ENCODE results near the gene TPTE. TPM values are rescaled to one million over a fixed set of nuclear protein-coding genes. Genes with fewer than 3 reads are reported as not detected.
"Not testable (repeated sequence)": the region's sequence is repeated elsewhere in the genome, so short reads cannot be mapped to it uniquely, and the experiment has no call there.

Gene TPTE
- total and polyA plus RNA-seq, 9 donors = 0.16 TPM; not detected in 8

- Histone ChIP-seq H3K9me3 (no peaks in the 10 kb centered on the region), H3K27me3 (no peaks in the 10 kb centered on the region), H3K27ac (no peak overlapping the region), H3K36me3 (no peaks in the 10 kb centered on the region), H3K4me1 (ENCODE audit: insufficient read depth) (no peaks in the 10 kb centered on the region), H3K4me3 (no peak overlapping the region)
- TF ChIP-seq EP300 (IDR thresholded peaks at IDR 0.05) (no peak), CTCF (IDR thresholded peaks at IDR 0.05) (no peak), POLR2A (IDR thresholded peaks at IDR 0.05) (no peak)
- 49 to 60% (median 56%) methylated on average over 4 of the region's 4 CpGs for WGBS, 3 donors
- DNase-seq = no peak
- intact Hi-C loops (cut with DNase I) = no loop called here
Observed at GRCh38 chr21:10639123-10639522, 117.7 kb downstream of the TPTE start.

- intact Hi-C loops (cut with DNase I) = loop anchor here in 1 of 4 donors (10.0 kb wide), 1 partner anchor 65 kb away; no protein-coding TSS in a partner anchor
- H3K36me3 ChIP-seq; H3K4me1 ChIP-seq (ENCODE audit: insufficient read depth); H3K9me3 ChIP-seq; H3K27me3 ChIP-seq; DNase-seq; H3K27ac ChIP-seq; H3K4me3 ChIP-seq: not testable (repeated sequence)
Observed at GRCh38 chr21:10639746-10640145, 118.4 kb downstream of the TPTE start.

GRCh38 chr21:10640446-10640845 lies 119.1 kb downstream of the TPTE start:
- Histone ChIP-seq H3K27ac (no peak overlapping the region), H3K9me3 (no peaks in the 10 kb centered on the region), H3K36me3 (no peaks in the 10 kb centered on the region), H3K4me3 (no peak overlapping the region), H3K27me3 (no peaks in the 10 kb centered on the region), H3K4me1 (ENCODE audit: insufficient read depth) (no peaks in the 10 kb centered on the region)
- no peak for TF ChIP-seq EP300 (IDR thresholded peaks at IDR 0.05)
- WGBS, 3 donors = 26 to 37% (median 30%) methylated on average over 4 of the region's 4 CpGs
- no peak for DNase-seq
- intact Hi-C loops (cut with DNase I) = loop anchor here in 1 of 4 donors (10.0 kb wide), 1 partner anchor 64 kb away; no protein-coding TSS in a partner anchor

GRCh38 chr21:10641107-10641506 lies 119.7 kb downstream of the TPTE start:
- intact Hi-C loops (cut with DNase I) = loop anchor here in 1 of 4 donors (10.0 kb wide), 1 partner anchor 64 kb away; no protein-coding TSS in a partner anchor
- no peak overlapping the region for H3K4me3 ChIP-seq
- H3K27me3 ChIP-seq = no peaks in the 10 kb centered on the region
- no peaks in the 10 kb centered on the region for H3K36me3 ChIP-seq
- H3K9me3 ChIP-seq = no peaks in the 10 kb centered on the region
- H3K4me1 ChIP-seq (ENCODE audit: insufficient read depth) = no peaks in the 10 kb centered on the region
- TF ChIP-seq CTCF (IDR thresholded peaks at IDR 0.05) = no peak
- DNase-seq = no peak
- 45 to 53% (median 49%) methylated on average over 1 of the region's 1 CpG for WGBS, 3 donors
- no peak overlapping the region for H3K27ac ChIP-seq

- DNase-seq; H3K36me3 ChIP-seq; H3K27me3 ChIP-seq; H3K4me3 ChIP-seq; H3K4me1 ChIP-seq (ENCODE audit: insufficient read depth); H3K27ac ChIP-seq; H3K9me3 ChIP-seq: not testable (repeated sequence)
- intact Hi-C loops (cut with DNase I) = loop anchor here in 1 of 4 donors (10.0 kb wide), 1 partner anchor 59 kb away; no protein-coding TSS in a partner anchor
- 24 to 42% (median 36%) methylated on average over 4 to 5 of the region's 5 CpGs for WGBS, 3 donors
Observed at GRCh38 chr21:10645667-10646066, 124.3 kb downstream of the TPTE start.

GRCh38 chr21:10649350-10650149 lies 128.2 kb downstream of the TPTE start:
- H3K4me1 ChIP-seq (ENCODE audit: insufficient read depth); DNase-seq; H3K27ac ChIP-seq; H3K9me3 ChIP-seq; H3K27me3 ChIP-seq; H3K4me3 ChIP-seq; H3K36me3 ChIP-seq: not testable (repeated sequence)
- WGBS, 3 donors = 45 to 58% (median 54%) methylated on average over 4 of the region's 4 CpGs
- intact Hi-C loops (cut with DNase I) = loop anchor here in 2 of 4 donors (10.0 kb wide), 1 partner anchor 55 kb away; no protein-coding TSS in a partner anchor

GRCh38 chr21:10650297-10650696 lies 128.9 kb downstream of the TPTE start:
- H3K4me3 ChIP-seq; H3K36me3 ChIP-seq; H3K9me3 ChIP-seq; H3K4me1 ChIP-seq (ENCODE audit: insufficient read depth); H3K27ac ChIP-seq; H3K27me3 ChIP-seq; DNase-seq: not testable (repeated sequence)
- WGBS, 3 donors = 19 to 25% (median 25%) methylated on average over 2 of the region's 2 CpGs
- intact Hi-C loops (cut with DNase I) = loop anchor here in 1 of 4 donors (10.0 kb wide), 1 partner anchor 55 kb away; no protein-coding TSS in a partner anchor
